GM10266 (cell line): ENCODE measurements around the gene PPIH.
"Not testable (repeated sequence)": the region's sequence is repeated elsewhere in the genome, so short reads cannot be mapped to it uniquely, and the experiment has no call there.

Source experiments
- DNase-seq: peaks from one replicate; pipeline ENCODE4 v3.0.0; 2012; ENCODE audit errors: extremely low spot score
- CTCF ChIP-seq: IDR thresholded peaks from 2 replicates; pipeline ENCODE4 v1.5.1; 2012; ENCODE audit warnings: mild to moderate bottlenecking, low read depth; ENCODE audit not compliant: control insufficient read depth, insufficient read depth; ENCODE audit errors: missing control alignments

The PPIH gene

GRCh38 chr1:42657981-42658876, at the start of gene PPIH:
Gene PPIH (plus strand): TSS chr1:42658423. CDS start chr1:42658447, 24 bp downstream.
- TF ChIP-seq CTCF, result no peak
- peak; percentile 88 for DNase-seq

GRCh38 chr1:42613803-42614131, 44.5 kb upstream of the PPIH start:
- no peak for TF ChIP-seq CTCF
- no peak for DNase-seq

- no peak for TF ChIP-seq CTCF
- no peak for DNase-seq
Observed at GRCh38 chr1:42618866-42619265, 39.4 kb upstream of the PPIH start.

- DNase-seq, result no peak
- TF ChIP-seq CTCF, result no peak
Observed at GRCh38 chr1:42620307-42620706, 37.9 kb upstream of the PPIH start.

GRCh38 chr1:42621180-42621579, 37.0 kb upstream of the PPIH start:
- not testable (repeated sequence) for DNase-seq

GRCh38 chr1:42627205-42627604, 31.0 kb upstream of the PPIH start:
- DNase-seq, result not testable (repeated sequence)

- TF ChIP-seq CTCF, result no peak
- DNase-seq, result no peak
Observed at GRCh38 chr1:42639116-42639515, 19.1 kb upstream of the PPIH start.

GRCh38 chr1:42646056-42646455, 12.2 kb upstream of the PPIH start:
- TF ChIP-seq CTCF, result no peak
- no peak for DNase-seq
